PC-3 (cell line): Measurements from ENCODE around the gene SPANXA1.

Experiments used
- EZH2 ChIP-seq: fragments of 300-600 bp; sonication (generic); IDR thresholded peaks from one replicate; pipeline ENCODE4 v1.6.1; 2017; ENCODE audit warnings: antibody characterized with exemption, mild to moderate bottlenecking, low read length; ENCODE audit not compliant: unreplicated experiment
- EZH2phosphoT487 ChIP-seq: fragments of 300-600 bp; sonication (generic); IDR thresholded peaks from 2 replicates; pipeline ENCODE4 v1.6.1; 2018; ENCODE audit warnings: mild to moderate bottlenecking, antibody characterized with exemption, low read length, borderline replicate concordance
- TF ChIP-seq, protein P1 (sequence below): fragments of 300-600 bp; sonication (generic); conservative IDR thresholded peaks from 2 replicates; pipeline ENCODE4 v1.5.1; 2017; ENCODE audit warnings: antibody characterized with exemption, low read depth, mild to moderate bottlenecking, low read length

DNA sequence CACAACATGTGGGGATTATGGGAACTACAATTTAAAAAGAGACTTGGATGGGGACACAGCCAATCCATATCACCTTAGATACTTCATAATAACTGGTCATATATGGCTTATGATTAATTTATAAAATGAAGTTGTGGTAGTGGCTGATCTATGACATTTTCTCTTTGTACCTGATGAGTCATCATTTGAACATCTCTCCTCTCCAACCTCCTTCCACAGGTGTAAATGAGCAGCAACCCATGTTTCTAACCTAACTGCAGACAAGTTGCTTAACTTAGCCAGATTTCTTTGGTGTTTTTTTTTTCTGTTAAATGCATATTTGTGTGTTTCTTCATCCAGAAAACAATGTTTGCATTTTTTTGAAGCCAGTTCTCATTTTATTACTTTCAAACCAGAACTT, 47.6 kb upstream of the SPANXA1 start:
- TF ChIP-seq EZH2phosphoT487: no peak
- TF ChIP-seq, protein P1, sequence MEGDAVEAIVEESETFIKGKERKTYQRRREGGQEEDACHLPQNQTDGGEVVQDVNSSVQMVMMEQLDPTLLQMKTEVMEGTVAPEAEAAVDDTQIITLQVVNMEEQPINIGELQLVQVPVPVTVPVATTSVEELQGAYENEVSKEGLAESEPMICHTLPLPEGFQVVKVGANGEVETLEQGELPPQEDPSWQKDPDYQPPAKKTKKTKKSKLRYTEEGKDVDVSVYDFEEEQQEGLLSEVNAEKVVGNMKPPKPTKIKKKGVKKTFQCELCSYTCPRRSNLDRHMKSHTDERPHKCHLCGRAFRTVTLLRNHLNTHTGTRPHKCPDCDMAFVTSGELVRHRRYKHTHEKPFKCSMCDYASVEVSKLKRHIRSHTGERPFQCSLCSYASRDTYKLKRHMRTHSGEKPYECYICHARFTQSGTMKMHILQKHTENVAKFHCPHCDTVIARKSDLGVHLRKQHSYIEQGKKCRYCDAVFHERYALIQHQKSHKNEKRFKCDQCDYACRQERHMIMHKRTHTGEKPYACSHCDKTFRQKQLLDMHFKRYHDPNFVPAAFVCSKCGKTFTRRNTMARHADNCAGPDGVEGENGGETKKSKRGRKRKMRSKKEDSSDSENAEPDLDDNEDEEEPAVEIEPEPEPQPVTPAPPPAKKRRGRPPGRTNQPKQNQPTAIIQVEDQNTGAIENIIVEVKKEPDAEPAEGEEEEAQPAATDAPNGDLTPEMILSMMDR: no peak
- no peak for TF ChIP-seq EZH2
